ENCODE results near the gene TNFSF11.

The TNFSF11 gene

GRCh38 chr13:42574435-42575311 lies 721 bp downstream of the TNFSF11 start:
- Histone ChIP-seq H3K36me3 (ENCODE audit: insufficient read depth) (no peaks in the 10 kb centered on the region), H3K4me2 (no peak overlapping the region), H3K27me3 (ENCODE audit: insufficient read depth, low read depth) (no peaks in the 10 kb centered on the region), H3K27ac (no peak overlapping the region), H4K20me1 (ENCODE audit: insufficient read depth) (no peaks in the 10 kb centered on the region), H2AFZ (ENCODE audit: low read depth) (no peak overlapping the region), H3K9ac (no peak overlapping the region), H3K79me2 (ENCODE audit: insufficient read depth, low read depth) (no peaks in the 10 kb centered on the region), H3K4me1 (ENCODE audit: low read depth, poor library complexity, severe bottlenecking) (no peaks in the 10 kb centered on the region), H3K4me3 (IDR thresholded peaks at IDR 0.05; ENCODE audit: insufficient read depth, low read depth, low read length) (no peak overlapping the region)
- no peak for TF ChIP-seq CTCF (conservative IDR thresholded peaks at IDR 0.05; ENCODE audit: low read depth, low read length)

DNA sequence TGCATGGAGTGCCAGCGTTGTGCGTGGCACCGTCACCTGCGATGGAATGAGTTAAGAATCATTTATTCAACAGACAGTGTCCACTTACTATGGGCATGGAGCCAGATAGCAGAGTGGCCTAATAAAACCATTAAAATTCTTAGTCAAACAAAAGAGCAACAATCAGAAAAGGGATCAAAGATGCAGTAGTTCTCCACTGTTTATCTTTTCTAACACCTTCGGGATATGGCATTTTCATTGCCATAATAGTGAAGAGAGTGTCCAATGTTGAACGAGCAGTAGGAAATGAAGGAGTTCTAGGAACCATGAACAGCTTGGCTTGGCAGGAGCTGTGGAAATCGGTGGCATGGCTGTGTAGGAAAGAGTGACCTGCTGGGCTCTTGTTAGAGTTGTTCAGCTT lies 2.0 kb downstream of the TNFSF11 start:
- H3K4me2 ChIP-seq: no peak overlapping the region
- H3K79me2 ChIP-seq (ENCODE audit: insufficient read depth, low read depth): no peaks in the 10 kb centered on the region
- H4K20me1 ChIP-seq (ENCODE audit: insufficient read depth): no peaks in the 10 kb centered on the region
- H3K4me1 ChIP-seq (ENCODE audit: low read depth, poor library complexity, severe bottlenecking): no peaks in the 10 kb centered on the region
- no peak overlapping the region for H3K9ac ChIP-seq
- no peaks in the 10 kb centered on the region for H3K27me3 ChIP-seq (ENCODE audit: insufficient read depth, low read depth)
- no peak overlapping the region for H3K27ac ChIP-seq
- H2AFZ ChIP-seq (ENCODE audit: low read depth): no peak overlapping the region
- TF ChIP-seq CTCF (conservative IDR thresholded peaks at IDR 0.05; ENCODE audit: low read depth, low read length): no peak
- no peaks in the 10 kb centered on the region for H3K36me3 ChIP-seq (ENCODE audit: insufficient read depth)
- no peak overlapping the region for H3K4me3 ChIP-seq (IDR thresholded peaks at IDR 0.05; ENCODE audit: insufficient read depth, low read depth, low read length)

GRCh38 chr13:42577538-42577937 lies 3.6 kb downstream of the TNFSF11 start:
- no peak overlapping the region for H3K27ac ChIP-seq
- no peak overlapping the region for H3K4me2 ChIP-seq
- H3K4me1 ChIP-seq (ENCODE audit: low read depth, poor library complexity, severe bottlenecking): no peaks in the 10 kb centered on the region
- H2AFZ ChIP-seq (ENCODE audit: low read depth): no peak overlapping the region
- H4K20me1 ChIP-seq (ENCODE audit: insufficient read depth): no peaks in the 10 kb centered on the region
- H3K4me3 ChIP-seq (IDR thresholded peaks at IDR 0.05; ENCODE audit: insufficient read depth, low read depth, low read length): no peak overlapping the region
- TF ChIP-seq CTCF (conservative IDR thresholded peaks at IDR 0.05; ENCODE audit: low read depth, low read length): no peak
- H3K79me2 ChIP-seq (ENCODE audit: insufficient read depth, low read depth): no peaks in the 10 kb centered on the region
- no peaks in the 10 kb centered on the region for H3K36me3 ChIP-seq (ENCODE audit: insufficient read depth)
- H3K27me3 ChIP-seq (ENCODE audit: insufficient read depth, low read depth): no peaks in the 10 kb centered on the region
- no peak overlapping the region for H3K9ac ChIP-seq

- no peak overlapping the region for H3K9ac ChIP-seq
- no peaks in the 10 kb centered on the region for H3K79me2 ChIP-seq (ENCODE audit: insufficient read depth, low read depth)
- H3K4me1 ChIP-seq (ENCODE audit: low read depth, poor library complexity, severe bottlenecking): no peaks in the 10 kb centered on the region
- no peak overlapping the region for H3K27ac ChIP-seq
- no peak overlapping the region for H2AFZ ChIP-seq (ENCODE audit: low read depth)
- no peaks in the 10 kb centered on the region for H4K20me1 ChIP-seq (ENCODE audit: insufficient read depth)
- H3K4me3 ChIP-seq (IDR thresholded peaks at IDR 0.05; ENCODE audit: insufficient read depth, low read depth, low read length): no peak overlapping the region
- no peak overlapping the region for H3K4me2 ChIP-seq
- no peaks in the 10 kb centered on the region for H3K36me3 ChIP-seq (ENCODE audit: insufficient read depth)
- TF ChIP-seq CTCF (conservative IDR thresholded peaks at IDR 0.05; ENCODE audit: low read depth, low read length): no peak
- no peaks in the 10 kb centered on the region for H3K27me3 ChIP-seq (ENCODE audit: insufficient read depth, low read depth)
Observed at GRCh38 chr13:42580644-42581043, 6.7 kb downstream of the TNFSF11 start.
